GM19240 (cell line): ENCODE measurements around the gene LMO3.

Experiments
- DNase-seq: peaks from one replicate; pipeline ENCODE4 v3.0.0; 2011; ENCODE audit warnings: low spot score; ENCODE audit not compliant: insufficient read length

Gene LMO3

DNA sequence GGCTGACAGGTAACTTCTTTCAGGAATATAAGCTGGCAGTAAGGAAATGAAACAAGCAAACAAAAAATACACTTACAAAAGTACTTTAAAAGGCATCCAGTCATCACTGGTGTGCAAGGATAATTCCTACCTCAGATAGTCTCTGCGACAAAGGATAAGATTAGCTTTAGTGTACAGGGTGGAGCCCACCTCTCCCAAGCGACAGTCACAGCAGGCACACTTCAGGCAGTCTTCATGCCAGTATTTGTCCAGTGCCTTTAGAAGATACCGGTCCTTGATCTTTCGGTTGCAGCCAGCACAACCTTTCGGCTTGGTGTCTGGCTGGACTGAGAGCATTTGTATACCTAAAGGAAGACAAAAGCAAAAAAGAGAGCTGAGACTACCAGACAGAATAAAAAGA is 5.4 kb downstream of the LMO3 start:
- no peak for DNase-seq

DNA sequence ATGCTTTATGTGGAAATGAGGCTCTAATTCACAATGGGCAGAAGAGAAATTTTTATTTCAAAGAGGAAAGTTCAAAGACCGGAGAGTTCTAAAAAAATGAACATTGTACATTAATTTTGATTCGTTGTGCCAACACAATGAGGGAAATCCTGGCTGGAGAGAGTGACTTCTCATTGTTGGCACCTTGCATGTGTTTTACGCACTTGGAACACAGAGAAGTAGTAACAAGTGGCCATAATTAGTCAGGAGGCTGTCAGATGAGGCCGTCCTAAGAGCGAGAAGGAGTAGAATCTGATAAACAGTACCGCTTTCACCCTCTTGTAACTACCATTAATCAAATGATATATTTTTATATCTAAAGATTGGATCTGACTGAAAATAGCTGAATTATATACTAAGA is 6.9 kb downstream of the LMO3 start:
- DNase-seq, result no peak

DNA sequence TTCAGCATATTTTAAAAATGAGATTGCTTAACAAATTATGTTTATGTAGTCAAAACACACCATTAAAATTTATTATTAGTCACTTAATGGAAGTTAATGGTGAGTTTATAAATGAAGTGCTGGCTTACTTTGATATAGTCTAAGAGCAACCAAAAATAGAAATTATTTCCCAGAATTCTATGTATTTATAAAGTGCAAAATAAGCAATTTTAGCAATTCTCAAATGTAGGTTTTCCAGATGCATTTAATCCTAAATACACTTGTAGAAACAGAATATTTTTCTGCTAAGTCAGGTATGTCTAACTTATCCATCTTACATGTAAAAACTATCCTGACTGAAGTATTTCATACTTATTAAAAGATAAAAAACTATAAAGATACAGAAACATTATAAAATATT is 11.2 kb downstream of the LMO3 start:
- no peak for DNase-seq

DNA sequence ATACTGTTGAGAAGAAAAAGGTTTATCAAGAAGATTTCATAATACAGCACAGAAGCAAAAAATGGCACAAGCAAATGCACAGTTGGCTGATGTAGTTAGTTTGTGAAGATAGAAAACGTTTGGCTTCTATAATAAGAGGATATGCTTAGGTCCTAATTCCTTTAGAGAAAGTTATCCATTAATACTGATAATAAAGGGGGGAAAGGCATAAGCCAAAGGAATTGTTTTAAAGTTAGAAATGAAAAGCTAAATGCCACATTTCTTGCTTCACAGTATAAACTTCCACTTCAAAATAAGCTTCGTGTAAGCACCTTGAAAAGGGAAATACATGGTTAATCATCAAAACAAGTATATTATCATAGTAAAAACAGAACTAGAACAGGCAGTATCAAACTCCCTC is 12.4 kb downstream of the LMO3 start:
- no peak for DNase-seq

DNA sequence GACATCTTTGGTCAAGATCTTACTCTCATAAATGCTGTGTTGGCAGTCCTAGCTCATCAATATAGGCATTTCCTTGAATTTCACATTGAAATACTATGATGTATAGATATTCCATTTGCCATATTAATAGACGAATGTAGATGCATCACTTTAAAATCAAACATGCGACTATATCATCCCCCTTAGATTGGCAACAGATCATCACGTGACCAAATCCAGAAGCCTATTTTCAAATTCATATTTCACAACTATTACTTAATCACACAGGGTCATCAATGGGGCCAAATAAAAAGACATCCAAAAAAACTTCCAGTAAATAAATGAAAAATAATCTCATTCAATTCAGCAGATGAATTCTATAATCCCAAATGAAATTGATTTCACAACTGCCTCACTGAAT is 15.3 kb downstream of the LMO3 start:
- no peak for DNase-seq

DNA sequence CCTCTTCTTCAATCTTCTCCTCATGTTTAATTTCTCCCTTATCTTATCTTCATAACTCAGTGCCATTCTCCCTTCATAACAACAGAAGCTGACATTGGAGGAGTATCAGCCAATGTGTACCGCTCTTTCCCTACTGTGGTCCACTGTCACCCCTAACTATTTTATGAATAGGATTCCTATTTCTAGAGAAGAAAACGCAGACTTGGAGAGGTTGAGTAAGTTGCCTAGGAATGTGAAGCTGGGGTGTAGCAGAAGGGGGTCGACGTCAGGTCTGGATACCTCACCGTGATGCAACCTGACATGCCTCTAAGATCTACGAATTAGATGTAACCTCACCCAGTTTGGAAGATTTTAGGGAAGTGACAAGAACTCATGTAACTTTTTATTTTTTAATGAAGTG is 17.1 kb downstream of the LMO3 start:
- DNase-seq, result no peak

DNA sequence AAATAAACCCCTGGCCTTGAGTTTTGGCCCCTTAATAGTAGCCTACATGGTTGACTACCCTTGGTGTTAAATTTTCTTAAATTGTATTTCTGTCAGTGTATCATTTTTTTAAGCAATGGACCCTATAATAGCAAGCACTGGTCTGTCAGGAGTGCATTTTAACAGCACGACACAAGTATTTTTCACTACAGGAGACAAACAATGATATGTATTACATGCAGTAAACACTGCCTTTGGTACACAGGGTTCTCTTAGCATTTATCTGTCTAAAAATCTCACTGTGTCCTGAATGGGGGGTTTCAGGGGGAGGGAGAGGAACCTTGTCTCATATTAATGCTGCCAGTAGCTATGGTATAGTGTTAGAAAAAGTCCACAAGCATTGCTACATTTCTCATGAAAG is 18.4 kb downstream of the LMO3 start:
- no peak for DNase-seq

DNA sequence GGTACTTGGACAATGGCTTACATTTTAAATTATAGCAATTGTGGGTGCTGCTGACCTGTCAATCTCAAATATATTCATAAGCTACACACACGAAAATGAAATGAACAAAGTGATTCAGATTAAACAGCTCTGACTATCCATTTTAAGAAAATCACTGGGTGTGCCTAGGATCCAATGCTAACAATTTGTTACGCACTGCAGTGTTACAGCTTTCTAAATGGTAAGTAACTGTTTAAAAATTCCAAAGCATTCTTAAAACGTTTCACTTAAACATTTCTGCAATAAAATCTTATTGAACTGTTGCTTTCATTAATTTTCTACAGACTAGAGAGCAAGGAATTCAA is 18.9 kb downstream of the LMO3 start:
- no peak for DNase-seq

DNA sequence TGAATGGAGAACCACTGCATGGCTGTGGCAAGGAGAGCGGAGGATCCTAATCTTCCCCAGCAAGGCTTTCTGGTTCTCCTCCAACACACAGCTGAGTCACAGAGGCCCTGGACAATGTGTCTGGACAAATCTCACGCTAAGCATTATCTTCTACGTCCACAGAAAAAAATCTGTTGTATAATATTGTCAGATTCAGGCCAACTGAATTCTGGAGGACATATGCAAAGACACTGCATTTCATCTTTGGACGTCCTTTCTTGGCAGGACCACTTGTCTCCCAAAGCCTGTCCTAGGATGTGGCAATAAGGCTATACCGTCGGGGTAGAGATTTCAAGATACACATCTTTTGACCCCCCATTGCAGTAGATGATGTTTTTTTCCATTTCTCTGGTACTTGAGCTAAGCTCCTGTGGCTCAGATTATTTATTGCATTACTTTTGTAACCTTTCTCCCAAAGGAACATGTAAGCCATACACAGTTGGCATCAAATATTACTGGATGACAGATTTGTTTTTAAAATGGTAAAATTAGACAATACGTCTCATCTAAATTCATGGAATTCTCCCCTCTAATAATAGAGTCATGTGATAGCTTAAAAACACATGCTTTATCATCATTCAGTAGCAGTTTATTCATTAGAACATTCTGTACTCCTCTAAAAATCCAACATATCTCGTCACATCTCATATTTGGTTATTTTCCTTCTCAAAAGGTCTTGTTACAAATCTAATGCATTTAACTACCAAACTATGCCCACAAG is 19.4 kb downstream of the LMO3 start:
- DNase-seq, result no peak

DNA sequence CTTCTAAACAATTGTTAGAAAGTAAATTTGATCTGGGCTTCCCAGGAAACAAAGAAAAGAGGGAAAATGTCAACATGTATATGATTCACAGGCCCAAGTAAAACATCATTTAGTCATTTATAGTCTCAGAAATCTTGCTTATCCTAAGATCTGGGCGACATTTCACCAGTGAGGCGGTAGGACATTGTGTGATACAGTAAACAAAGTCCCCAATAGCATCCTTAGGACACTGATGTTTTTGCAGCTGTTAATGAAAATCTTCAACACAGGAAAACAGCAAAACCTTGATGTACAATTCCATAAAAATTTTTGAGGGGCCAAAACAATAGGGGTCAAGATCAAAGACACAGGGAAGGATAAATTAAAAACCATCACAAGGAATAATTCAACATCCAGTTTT is 20.2 kb downstream of the LMO3 start:
- no peak for DNase-seq

DNA sequence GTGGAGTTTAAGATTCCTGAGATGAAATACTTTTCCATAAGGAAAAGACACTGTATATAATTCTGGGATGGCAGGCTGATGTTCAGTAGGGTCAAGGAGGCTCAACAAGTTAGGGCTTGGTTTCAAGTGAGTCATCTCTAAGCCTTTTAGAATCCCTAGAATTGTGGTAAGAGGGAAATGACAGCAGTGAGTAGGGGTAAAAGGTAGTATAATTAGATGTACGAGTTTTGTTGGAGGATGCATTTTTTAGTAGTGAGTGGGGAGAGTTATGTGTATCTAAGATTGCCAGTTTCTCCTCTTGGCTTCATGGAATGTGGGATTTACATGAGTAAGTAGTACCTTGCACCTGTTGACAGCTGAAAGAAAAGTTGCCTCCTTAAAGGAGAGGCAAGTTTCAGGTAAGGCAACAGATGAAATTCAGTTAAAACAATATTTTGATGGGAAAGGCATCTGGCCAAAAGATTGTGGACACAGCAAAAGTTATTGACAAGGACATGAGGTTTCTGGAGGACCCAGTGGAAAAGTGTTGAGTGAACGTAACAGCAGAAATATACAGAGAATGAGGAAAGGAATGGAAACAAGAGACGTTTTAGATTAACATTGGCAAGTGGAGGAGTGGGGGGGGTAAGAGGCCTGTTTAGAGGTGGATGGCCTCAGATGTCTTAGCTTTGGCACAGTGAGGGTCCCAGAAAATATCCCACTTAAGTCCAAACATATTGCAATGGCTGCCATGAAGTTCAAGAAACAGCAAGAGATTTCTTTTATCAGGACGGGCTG is 21.8 kb downstream of the LMO3 start:
- DNase-seq, result no peak

DNA sequence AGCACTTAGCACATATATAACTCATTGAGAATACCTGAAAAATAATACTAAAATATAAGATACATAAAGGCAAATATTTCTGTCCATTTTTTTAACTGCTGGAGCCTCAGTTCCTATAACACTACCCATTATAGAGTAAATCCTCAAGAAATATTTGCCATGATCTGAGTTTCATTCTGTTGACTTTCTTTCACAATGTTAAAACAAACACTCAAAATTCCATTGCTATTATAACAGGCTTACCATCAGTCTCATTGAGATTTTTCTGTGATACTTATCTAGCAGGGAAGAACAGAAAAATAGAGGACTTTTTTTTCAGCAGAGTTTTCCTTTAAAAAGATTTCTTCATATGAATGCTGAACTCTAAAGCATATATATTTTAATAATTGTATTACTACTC is 24.5 kb downstream of the LMO3 start:
- no peak for DNase-seq

DNA sequence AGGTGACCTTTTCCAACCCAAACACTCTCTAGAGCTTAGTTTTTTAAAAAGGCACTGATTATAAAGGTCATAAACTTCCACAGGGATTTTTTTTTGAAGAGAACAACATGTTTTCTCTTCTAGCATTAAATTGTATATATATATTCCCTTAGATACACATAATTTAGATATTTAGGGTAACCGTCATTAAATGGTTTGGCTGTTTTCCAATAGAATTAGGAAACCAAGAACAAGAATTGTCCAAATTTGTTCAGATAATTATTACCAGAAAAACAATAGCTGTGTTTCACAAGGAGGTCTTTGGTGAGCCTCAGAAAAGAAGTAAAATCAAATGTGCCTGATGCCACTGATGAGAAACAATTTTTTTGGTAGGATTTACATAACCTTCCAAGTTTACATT is 26.9 kb downstream of the LMO3 start:
- DNase-seq, result no peak

DNA sequence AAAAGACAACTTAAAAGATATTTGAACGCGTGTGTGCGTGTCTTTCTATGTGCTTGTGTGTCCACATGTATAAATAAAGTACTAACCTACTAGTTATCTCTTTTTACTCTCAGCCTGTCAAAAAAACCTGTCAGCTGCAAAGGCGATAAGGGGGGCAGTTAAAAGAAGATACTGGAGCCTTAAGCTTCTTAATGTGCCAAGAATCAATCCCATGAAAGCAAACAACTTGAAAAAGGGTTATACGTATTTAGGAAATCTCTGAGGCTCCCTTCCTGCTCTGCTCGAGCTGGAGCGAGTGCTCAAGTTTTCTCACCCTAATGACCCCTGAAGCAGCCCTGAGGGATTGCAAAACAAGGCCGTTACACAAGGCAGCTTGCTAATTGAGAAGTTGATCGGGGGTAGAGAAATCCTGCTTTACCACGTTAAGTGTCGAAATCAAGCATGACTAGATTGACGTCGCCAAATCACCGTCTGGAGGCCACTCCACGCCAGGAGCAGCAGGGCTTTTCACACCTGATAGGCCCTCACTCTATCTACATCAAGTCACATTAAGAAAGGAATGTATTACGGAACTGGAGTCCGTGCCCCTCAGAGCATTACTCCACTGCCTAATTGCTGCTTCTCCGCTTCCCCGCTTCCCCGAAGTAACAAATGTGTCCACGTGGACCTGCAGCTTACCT is 32.4 kb downstream of the LMO3 start:
- no peak for DNase-seq

DNA sequence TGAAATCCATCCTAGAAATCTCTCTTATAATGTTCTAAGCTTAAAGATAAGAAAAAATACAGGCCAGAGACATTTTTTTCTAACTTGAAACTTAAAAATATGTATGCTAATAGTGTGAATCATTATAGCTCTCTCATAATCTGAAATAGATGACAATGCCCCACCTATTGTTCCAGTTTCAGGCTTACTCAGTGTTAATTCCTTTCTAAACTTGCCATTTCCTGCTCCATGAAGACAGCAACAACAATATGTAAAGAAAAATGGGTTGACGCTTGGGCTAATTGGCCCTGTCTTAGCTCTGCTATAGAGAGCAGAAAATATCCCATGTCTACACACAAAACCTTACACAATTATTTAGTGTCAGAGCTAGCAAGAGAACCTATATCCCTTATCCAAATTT is 37.1 kb downstream of the LMO3 start:
- no peak for DNase-seq

DNA sequence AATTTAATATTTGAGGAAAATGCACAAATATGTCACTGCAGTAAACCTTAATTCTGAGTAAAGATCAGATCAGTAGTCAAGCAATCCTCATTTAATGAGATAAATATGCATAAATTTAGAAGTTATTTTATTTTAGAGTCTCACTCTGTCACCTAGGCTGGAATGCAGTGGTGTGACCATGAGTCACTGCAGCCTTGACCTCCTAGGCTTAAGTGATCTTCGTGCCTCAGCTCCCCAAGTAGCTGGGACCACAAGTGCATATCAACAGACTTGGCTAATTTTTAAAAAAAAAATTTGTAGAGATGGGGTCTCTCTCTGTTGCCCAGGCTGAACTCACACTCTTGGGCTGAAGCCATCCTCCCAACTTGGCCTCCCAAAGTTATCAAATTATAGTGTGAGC is 41.3 kb downstream of the LMO3 start:
- no peak for DNase-seq

DNA sequence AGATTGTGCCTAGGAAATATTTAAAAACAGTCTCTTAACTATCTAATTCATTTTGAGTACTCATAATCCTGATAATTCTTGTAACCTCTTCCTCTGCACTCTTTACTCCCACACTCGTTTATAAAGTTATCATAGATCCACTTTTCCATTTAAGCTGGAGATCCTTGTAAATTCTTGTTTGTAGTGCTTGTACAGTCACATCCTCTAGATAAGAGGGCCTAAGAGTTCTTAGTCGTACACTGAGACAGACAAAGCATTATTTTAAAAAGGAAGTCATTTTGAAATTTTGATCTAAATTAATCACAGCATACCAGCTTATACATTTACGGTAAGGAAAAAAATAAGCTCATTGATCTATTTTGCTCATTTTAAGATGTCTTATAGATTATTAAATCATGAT is 42.5 kb downstream of the LMO3 start:
- DNase-seq, result no peak

DNA sequence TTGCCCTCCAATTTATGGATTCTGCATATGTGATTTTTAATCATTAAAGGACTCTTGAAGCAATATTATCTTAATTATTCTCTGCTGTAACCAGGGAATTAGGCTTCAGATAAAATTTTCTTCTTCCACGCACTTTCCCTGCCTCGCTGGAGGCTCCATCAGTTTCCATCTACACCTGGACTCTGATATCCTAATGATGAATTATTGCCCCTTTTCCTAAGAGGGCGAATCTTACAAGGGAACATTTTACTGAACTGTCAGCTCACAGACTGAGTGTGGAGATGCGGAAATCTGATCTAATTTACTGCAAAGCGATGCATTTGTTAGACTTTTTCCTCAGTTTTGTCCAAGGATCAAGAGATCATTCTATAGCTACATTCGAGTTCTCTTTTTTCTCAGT is 43.0 kb downstream of the LMO3 start:
- no peak for DNase-seq

DNA sequence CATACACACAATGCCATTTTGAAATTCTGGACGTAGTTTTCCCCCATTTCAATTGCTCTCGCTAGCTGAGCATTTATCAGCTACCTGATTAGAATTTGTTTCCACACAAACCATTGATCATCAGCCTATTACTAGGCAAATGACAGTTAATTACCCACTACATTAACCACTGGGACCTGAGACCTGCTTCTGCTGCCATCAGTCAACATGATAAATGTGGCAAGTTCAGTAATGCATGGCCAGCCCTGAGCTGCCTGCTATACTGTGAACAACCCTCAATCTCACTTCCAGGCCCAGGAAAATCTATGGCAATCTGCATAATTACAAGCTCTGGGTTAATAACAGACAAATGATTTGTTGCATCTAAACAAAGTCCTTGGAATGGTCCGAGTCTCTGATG is 43.5 kb downstream of the LMO3 start:
- no peak for DNase-seq

DNA sequence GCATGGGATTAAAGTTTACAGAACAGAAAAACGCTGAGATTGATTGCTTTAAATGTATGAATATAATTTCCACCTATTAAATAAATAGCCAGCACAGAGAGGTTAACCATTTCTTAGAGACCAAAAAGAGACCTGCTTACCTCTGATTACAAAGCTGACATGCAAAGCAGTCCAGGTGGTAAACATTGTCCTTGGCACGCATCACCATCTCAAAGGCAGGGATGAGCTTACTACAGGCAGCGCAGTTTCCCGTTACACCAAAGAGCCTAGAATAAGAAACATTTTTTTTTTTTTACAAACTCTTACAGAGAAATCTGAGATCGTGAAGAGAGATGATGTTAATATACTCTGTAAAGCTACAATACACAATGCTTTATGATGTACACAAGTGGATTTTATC is 45.7 kb downstream of the LMO3 start:
- DNase-seq, result no peak

DNA sequence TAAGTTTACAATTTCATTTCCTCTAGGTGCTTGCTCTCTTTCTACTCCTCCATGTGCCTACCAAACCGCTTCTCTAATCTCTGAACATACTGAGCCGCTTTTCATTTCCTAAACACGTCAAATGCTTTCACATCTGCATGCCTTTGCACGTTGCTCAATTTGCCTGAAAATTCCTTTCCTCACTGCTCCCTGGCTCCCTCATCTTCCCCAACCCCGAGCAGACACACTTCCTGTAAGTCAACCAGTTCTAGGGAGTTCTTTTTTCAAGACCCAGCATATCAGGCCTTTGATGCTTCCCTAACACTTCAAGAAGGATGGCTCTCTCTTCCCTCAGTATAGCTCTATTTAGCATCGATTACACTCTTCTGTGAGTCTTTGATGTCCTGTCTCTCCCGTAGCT is 50.3 kb downstream of the LMO3 start:
- DNase-seq, result no peak

DNA sequence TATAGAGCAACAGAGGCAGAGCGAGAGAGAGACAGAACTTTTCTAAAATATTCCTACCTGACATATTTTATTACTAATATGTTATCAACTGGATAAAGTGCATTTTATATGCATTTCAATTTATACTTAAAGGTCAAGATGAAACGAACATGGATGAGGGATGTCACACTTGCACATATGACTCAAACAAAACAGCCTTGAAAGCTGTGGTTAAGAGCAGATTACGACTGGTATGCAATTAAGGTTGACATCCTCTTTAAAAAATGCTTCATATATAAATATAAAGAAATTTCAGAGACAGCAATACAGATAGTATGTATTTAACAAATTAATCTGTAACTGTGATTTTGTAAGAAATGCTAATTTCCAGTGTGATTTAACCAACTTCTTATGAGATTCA is 52.5 kb downstream of the LMO3 start:
- no peak for DNase-seq

DNA sequence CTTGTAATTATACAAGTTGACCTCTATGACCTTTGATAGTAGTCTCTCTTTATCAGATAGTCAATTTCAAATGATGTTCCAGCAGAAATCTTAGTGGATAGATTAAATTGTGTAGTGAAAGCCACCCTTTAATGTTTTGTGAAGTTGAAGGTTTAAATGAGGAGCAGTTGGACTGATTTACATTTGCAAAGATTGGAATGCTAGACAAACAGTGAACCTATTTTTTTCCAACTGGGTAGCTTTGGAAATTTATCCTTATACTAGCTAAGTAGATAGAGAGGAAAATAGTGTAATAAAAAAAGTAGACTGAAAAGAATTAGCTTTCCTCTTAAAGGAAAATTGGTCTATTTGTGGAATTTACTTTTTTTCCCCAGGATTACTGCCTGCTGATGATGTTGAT is 53.7 kb downstream of the LMO3 start:
- no peak for DNase-seq
